CD4-positive, alpha-beta T cell treated with Interleukin-1 beta for 1 hour (primary cell): ENCODE data around the gene ZC3H8.
"Not testable (repeated sequence)": the region's sequence is repeated elsewhere in the genome, so short reads cannot be mapped to it uniquely, and the experiment has no call there.

Source experiments
- DNase-seq, 2 donors: peaks; one replicate each; pipeline ENCODE4 v3.0.0-alpha.2; 2020 to 2022

ZC3H8 gene

GRCh38 chr2:112254466-112255240, at the start of gene ZC3H8:
ZC3H8 (minus strand) TSS chr2:112255042; CDS start chr2:112254981, 61 bp downstream.
- DNase-seq = peak; percentile 96

GRCh38 chr2:112304298-112304941, 49.6 kb upstream of the ZC3H8 start:
- DNase-seq = no peak

- DNase-seq = no peak
These were observed 47.1 kb upstream of the ZC3H8 start for GRCh38 chr2:112301973-112302372.

- no peak for DNase-seq
These were observed 46.3 kb upstream of the ZC3H8 start for GRCh38 chr2:112301171-112301584.

- no peak for DNase-seq
These were observed 41.6 kb upstream of the ZC3H8 start for GRCh38 chr2:112296407-112296806.

- DNase-seq = no peak
These were observed 40.7 kb upstream of the ZC3H8 start for GRCh38 chr2:112295407-112296078.

- DNase-seq = no peak
These were observed 39.0 kb upstream of the ZC3H8 start for GRCh38 chr2:112293636-112294401.

- no peak for DNase-seq
These were observed 35.8 kb upstream of the ZC3H8 start for GRCh38 chr2:112290648-112291047.

- no peak for DNase-seq
These were observed 35.2 kb upstream of the ZC3H8 start for GRCh38 chr2:112290088-112290487.

GRCh38 chr2:112283535-112283934, 28.7 kb upstream of the ZC3H8 start:
- DNase-seq = not testable (repeated sequence)

GRCh38 chr2:112282066-112282465, 27.2 kb upstream of the ZC3H8 start:
- not testable (repeated sequence) for DNase-seq

GRCh38 chr2:112277596-112278220, 22.9 kb upstream of the ZC3H8 start:
- no peak for DNase-seq

GRCh38 chr2:112276954-112277353, 22.1 kb upstream of the ZC3H8 start:
- no peak for DNase-seq

GRCh38 chr2:112275887-112276773, 21.3 kb upstream of the ZC3H8 start:
- peak; percentile 84 to 85 for DNase-seq

GRCh38 chr2:112275311-112275886, 20.6 kb upstream of the ZC3H8 start, which contains the start of gene ZC3H6:
ZC3H6 (plus strand) TSS chr2:112275597; CDS start chr2:112275995, 398 bp downstream.
- DNase-seq = peak; percentile 98 to 100

GRCh38 chr2:112273349-112273748, 18.5 kb upstream of the ZC3H8 start:
- no peak for DNase-seq

- no peak for DNase-seq
These were observed 17.8 kb upstream of the ZC3H8 start for GRCh38 chr2:112272669-112273068.

- DNase-seq = no peak
These were observed 13.7 kb upstream of the ZC3H8 start for GRCh38 chr2:112268547-112268946.

GRCh38 chr2:112262876-112263275, 8.0 kb upstream of the ZC3H8 start:
- DNase-seq = no peak

GRCh38 chr2:112260295-112260625, 5.4 kb upstream of the ZC3H8 start:
- no peak for DNase-seq
